GM13977 (cell line): ENCODE measurements around the gene ZNF729.
"Not testable (repeated sequence)": the region's sequence is repeated elsewhere in the genome, so short reads cannot be mapped to it uniquely, and the experiment has no call there.

Experiments used
- DNase-seq: peaks from one replicate; pipeline ENCODE4 v3.0.0; 2012; ENCODE audit warnings: low spot score
- in situ Hi-C: fragments of 300-500 bp; cut with MboI; formaldehyde crosslinking; loops from one replicate; pipeline ENCODE4 v1.12.0; 2022; ENCODE audit warnings: low sequenced_read_pairs, low pct_unique_long_range_greater_than_20kb, mixed read lengths, inconsistent platforms; ENCODE audit not compliant: unreplicated experiment
- TF ChIP-seq, protein P1 (sequence below): IDR thresholded peaks from 2 replicates; pipeline ENCODE4 v1.5.1; 2012; ENCODE audit warnings: mild to moderate bottlenecking, control low read depth; ENCODE audit not compliant: insufficient read depth; ENCODE audit errors: extremely low read depth, missing control alignments

Gene ZNF729

DNA sequence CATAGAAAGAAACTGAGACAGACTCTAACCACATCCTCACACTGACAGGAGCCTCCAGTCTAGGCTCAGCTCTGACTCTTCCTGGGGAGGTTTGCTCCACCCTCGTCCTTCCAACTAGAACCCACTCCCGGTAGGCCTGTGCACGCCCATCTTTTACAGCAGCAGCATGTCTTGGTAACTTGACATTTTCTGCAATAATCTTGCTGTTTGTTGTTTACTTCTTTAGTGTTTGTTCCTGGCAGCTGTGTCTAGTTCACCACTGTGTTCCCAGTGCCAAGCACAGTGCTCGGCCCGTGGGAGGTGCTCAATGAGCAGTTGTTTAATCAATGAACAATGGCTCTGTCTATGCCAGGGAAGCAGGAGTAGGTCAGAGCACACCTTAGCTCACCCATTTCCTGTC, 23.1 kb upstream of the ZNF729 start:
- in situ Hi-C loops = no loop called here
- DNase-seq = no peak
- TF ChIP-seq, protein P1, sequence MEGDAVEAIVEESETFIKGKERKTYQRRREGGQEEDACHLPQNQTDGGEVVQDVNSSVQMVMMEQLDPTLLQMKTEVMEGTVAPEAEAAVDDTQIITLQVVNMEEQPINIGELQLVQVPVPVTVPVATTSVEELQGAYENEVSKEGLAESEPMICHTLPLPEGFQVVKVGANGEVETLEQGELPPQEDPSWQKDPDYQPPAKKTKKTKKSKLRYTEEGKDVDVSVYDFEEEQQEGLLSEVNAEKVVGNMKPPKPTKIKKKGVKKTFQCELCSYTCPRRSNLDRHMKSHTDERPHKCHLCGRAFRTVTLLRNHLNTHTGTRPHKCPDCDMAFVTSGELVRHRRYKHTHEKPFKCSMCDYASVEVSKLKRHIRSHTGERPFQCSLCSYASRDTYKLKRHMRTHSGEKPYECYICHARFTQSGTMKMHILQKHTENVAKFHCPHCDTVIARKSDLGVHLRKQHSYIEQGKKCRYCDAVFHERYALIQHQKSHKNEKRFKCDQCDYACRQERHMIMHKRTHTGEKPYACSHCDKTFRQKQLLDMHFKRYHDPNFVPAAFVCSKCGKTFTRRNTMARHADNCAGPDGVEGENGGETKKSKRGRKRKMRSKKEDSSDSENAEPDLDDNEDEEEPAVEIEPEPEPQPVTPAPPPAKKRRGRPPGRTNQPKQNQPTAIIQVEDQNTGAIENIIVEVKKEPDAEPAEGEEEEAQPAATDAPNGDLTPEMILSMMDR = no peak

DNA sequence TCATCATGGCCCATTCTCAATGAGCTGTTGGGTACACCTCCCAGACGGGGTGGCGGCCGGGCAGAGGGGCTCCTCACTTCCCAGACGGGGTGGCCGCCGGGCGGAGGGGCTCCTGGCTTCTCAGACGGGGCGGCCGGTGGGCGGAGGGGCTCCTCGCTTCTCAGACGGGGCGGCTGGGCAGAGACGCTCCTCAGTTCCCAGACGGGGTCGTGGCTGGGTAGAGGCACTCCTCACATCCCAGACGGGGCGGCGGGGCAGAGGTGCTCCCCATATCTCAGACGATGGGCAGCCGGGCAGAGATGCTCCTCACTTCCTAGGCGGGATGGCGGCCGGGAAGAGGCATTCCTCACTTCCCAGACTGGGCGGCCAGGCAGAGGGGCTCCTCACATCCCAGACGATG, 35.3 kb downstream of the ZNF729 start:
- in situ Hi-C loops, DNase-seq: not testable (repeated sequence)

DNA sequence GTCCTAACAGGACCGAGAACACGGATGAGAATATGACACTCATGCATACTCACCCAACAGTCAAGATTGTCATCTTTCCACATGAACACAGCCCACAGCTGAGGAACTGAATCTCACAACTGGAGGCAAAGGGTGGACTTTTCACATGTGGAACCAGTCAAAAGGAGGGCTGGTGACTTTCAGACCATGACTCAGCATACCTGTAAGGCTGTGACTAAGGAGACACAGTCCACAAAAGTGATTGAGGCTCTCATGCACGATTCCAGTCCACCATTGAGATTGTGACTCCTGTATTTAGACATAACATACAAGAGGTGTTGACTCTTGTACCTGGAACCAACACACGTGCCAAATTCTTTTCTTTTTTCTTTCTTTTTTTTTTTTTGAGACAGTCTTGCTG, 40.0 kb downstream of the ZNF729 start:
- no peak for DNase-seq
- TF ChIP-seq, protein P1 = no peak
- in situ Hi-C loops = no loop called here

DNA sequence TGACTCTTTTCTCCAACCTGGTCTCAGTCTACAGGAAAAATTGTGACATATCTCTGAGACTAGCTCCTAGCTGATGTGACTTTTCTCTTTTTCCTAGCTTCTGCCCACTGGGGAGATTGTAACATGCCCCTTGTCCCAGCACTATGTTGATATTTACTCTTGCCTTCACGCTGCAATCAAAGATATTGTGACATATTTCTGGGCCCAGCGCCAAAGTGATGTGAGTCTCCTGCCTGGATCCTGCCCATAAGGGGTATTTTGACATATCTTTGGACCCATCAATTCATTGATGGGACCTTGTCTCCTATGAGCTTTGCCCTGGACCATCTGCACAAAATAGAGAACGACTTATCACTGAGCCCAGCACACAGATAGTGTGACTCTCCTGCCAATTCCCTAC, 41.1 kb downstream of the ZNF729 start:
- DNase-seq = no peak
- TF ChIP-seq, protein P1 = no peak
- in situ Hi-C loops = no loop called here

DNA sequence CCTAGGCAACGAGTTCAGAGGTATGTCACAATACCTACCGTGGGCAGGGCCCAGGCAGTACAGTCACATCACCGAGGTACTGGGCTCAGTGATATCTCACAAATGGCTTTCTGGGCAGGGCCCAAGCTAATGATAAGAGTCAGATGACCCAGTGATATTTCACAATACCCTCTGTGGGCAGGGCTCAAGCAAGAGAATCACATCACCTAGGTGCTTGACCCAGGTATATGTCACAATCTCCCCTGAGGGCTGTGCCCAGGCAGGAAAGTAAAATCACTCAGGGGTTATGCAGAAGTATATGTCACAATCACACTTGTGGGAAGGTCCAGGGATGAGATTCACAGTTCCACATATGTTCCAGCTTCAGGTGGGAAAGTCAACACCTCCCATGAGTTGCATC, 45.3 kb downstream of the ZNF729 start:
- in situ Hi-C loops = no loop called here
- no peak for DNase-seq
- TF ChIP-seq, protein P1 = no peak

DNA sequence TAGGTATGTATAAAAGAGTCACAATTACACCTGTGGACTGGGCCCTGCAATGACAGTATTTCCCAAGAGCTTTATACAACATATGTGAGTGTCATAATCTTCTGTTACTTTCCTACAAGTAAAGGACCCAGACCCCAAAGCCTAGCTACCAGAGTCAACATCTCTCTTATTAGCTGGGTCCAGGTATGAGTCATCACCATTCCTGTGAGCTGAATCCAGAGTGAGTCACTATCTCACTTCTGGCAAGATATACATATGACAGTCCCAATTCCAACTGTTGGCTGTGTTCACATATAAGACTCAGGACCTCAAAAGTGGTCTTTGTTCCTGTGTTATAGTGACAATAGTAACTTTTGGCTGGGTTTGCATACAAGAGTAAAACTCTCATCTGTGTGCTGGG, 46.7 kb downstream of the ZNF729 start:
- TF ChIP-seq, protein P1 = no peak
- DNase-seq = no peak
- in situ Hi-C loops = no loop called here

DNA sequence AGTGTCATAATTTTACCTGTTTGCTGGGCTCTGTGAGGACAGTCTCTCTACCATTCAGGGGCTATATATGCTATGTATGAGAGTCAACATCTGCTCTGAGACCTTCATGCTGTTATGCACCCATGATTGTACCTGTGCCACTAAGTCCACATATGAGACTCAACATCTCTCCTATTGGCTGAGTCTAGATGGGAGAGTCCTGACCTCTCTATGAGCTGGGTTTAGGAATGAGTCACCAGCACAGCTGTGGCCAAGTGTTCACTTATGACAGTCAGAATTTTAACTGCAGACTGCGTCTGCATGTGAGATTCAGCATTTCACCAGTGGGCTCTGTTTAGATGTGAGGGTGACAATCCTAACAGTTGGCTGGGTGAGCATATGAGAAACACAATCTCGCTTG, 49.5 kb downstream of the ZNF729 start:
- in situ Hi-C loops = no loop called here
- TF ChIP-seq, protein P1 = no peak
- DNase-seq = no peak
